ENCODE data around the gene STXBP5.

GRCh38 chr6:147381712-147382111 lies 177.5 kb downstream of the STXBP5 start:
- TF ChIP-seq RFX5 (IDR thresholded peaks at IDR 0.05; ENCODE audit: low read depth, low read length) (no peak), POLR2A (IDR thresholded peaks at IDR 0.05; ENCODE audit: low read depth, low read length) (no peak), SMC3 (IDR thresholded peaks at IDR 0.05; ENCODE audit: low read depth, low read length) (no peak), RAD21 (IDR thresholded peaks at IDR 0.05; ENCODE audit: low read length) (no peak), CTCF (conservative IDR thresholded peaks at IDR 0.05; ENCODE audit: low read depth, low read length) (no peak), MAZ (IDR thresholded peaks at IDR 0.05; ENCODE audit: borderline replicate concordance, low read depth, low read length) (no peak), MAFK (IDR thresholded peaks at IDR 0.05; ENCODE audit: low read depth, low read length) (no peak), ELK1 (IDR thresholded peaks at IDR 0.05; ENCODE audit: borderline replicate concordance, low read depth, low read length) (no peak), USF2 (IDR thresholded peaks at IDR 0.05; ENCODE audit: low read depth, low read length) (no peak), MXI1 (IDR thresholded peaks at IDR 0.05; ENCODE audit: borderline replicate concordance, low read depth, low read length) (no peak), CHD1 (IDR thresholded peaks at IDR 0.05; ENCODE audit: low read depth, low read length) (no peak), NFE2L2 (IDR thresholded peaks at IDR 0.05; ENCODE audit: low read depth, low read length) (no peak), CEBPB (IDR thresholded peaks at IDR 0.05; ENCODE audit: low read depth, low read length) (no peak), BHLHE40 (IDR thresholded peaks at IDR 0.05; ENCODE audit: low read depth, low read length) (no peak)

All from IMR-90 (cell line).